Endothelial cell (in vitro differentiated cells): ENCODE measurements around the gene BOLL. TPM values are rescaled to one million over a fixed set of nuclear protein-coding genes. Genes with fewer than 3 reads are reported as not detected.

Source experiments
- DNase-seq: peaks from one replicate; pipeline ENCODE4 v3.0.0; 2021; ENCODE audit warnings: low spot score
- H3K27ac Mint-ChIP-seq: one replicate; pipeline ENCODE4 v1.8.0; 2021; ENCODE audit warnings: mixed read lengths, inconsistent platforms; ENCODE audit not compliant: unreplicated experiment
- H3K27me3 Mint-ChIP-seq: one replicate; pipeline ENCODE4 v1.8.0; 2021; ENCODE audit warnings: mild to moderate bottlenecking, moderate library complexity, mixed read lengths, inconsistent platforms; ENCODE audit not compliant: unreplicated experiment
- H3K36me3 Mint-ChIP-seq: one replicate; pipeline ENCODE4 v1.8.0; 2021; ENCODE audit warnings: mild to moderate bottlenecking, low read depth, mixed read lengths, inconsistent platforms; ENCODE audit not compliant: unreplicated experiment
- H3K4me1 Mint-ChIP-seq: one replicate; pipeline ENCODE4 v1.8.0; 2021; ENCODE audit warnings: mild to moderate bottlenecking, mixed read lengths, inconsistent platforms; ENCODE audit not compliant: unreplicated experiment
- H3K4me3 Mint-ChIP-seq: one replicate; pipeline ENCODE4 v1.8.0; 2021; ENCODE audit warnings: mild to moderate bottlenecking, mixed read lengths, inconsistent platforms; ENCODE audit not compliant: unreplicated experiment
- H3K9me3 Mint-ChIP-seq: one replicate; pipeline ENCODE4 v1.8.0; 2021; ENCODE audit warnings: mixed read lengths, inconsistent platforms; ENCODE audit not compliant: unreplicated experiment
- CTCF ChIP-seq: fragments of 200-600 bp; sonication (generic); IDR thresholded peaks from one replicate; pipeline ENCODE4 v1.5.0; 2021; ENCODE audit warnings: antibody characterized with exemption; ENCODE audit not compliant: unreplicated experiment
- total RNA-seq: library from RNA; stranded (reverse); fragmentation: NEBNext Ultra II Directional; extraction: Animal tissue kit (Norgen Biotek cat#: 25700); gene quantifications from one replicate; pipeline ENCODE4 v1.2.1, GENCODE V29; 2021; ENCODE audit not compliant: unreplicated experiment

BOLL gene
- total RNA-seq, 1 donor from 2014 or later = not detected

- no peak for TF ChIP-seq CTCF
- H3K9me3 Mint-ChIP-seq = no peaks in the 10 kb centered on the region
- H3K27ac Mint-ChIP-seq = no peak overlapping the region
- no peaks in the 10 kb centered on the region for H3K27me3 Mint-ChIP-seq
- peaks cover 4% of the 10 kb centered on the region for H3K36me3 Mint-ChIP-seq
- peaks cover 21% of the 10 kb centered on the region for H3K4me1 Mint-ChIP-seq
- no peak for DNase-seq
- H3K4me3 Mint-ChIP-seq = no peak overlapping the region
Measured at GRCh38 chr2:197677483-197677882, 107.6 kb downstream of the BOLL start.

GRCh38 chr2:197677056-197677455, 108.1 kb downstream of the BOLL start:
- TF ChIP-seq CTCF = no peak
- peaks cover 8% of the 10 kb centered on the region for H3K36me3 Mint-ChIP-seq
- H3K27ac Mint-ChIP-seq = no peak overlapping the region
- no peak for DNase-seq
- H3K4me3 Mint-ChIP-seq = no peak overlapping the region
- peaks cover 25% of the 10 kb centered on the region for H3K4me1 Mint-ChIP-seq
- no peaks in the 10 kb centered on the region for H3K9me3 Mint-ChIP-seq
- H3K27me3 Mint-ChIP-seq = no peaks in the 10 kb centered on the region

Other genes starting within 250 kb of the BOLL start
- 27.2 TPM for gene RFTN2, start 109.7 kb downstream of the BOLL start, total RNA-seq
- 13.5 TPM for gene MARS2, start 80.0 kb downstream of the BOLL start, total RNA-seq
- 13.6 TPM for gene PLCL1, start 19.3 kb upstream of the BOLL start, total RNA-seq